Raji (cell line): Measurements from ENCODE around the gene WDR37.

ENCODE experiments used
- POLR2A ChIP-seq: IDR thresholded peaks from 2 replicates; pipeline ENCODE4 v1.6.1; 2011; ENCODE audit warnings: low read depth, low read length, control low read depth; ENCODE audit not compliant: insufficient read depth

Gene WDR37

GRCh38 chr10:1123198-1123597, 67.0 kb downstream of the WDR37 start:
- TF ChIP-seq POLR2A: no peak

- no peak for TF ChIP-seq POLR2A
These were observed 67.8 kb downstream of the WDR37 start for GRCh38 chr10:1123972-1124371.

- TF ChIP-seq POLR2A: no peak
These were observed 68.6 kb downstream of the WDR37 start for GRCh38 chr10:1124796-1125195.

GRCh38 chr10:1126461-1126860, 70.3 kb downstream of the WDR37 start:
- TF ChIP-seq POLR2A: no peak

- no peak for TF ChIP-seq POLR2A
These were observed 71.4 kb downstream of the WDR37 start for GRCh38 chr10:1127629-1128028.

- TF ChIP-seq POLR2A: no peak
These were observed 71.9 kb downstream of the WDR37 start for GRCh38 chr10:1128115-1128514.

GRCh38 chr10:1128649-1129048, 72.5 kb downstream of the WDR37 start:
- no peak for TF ChIP-seq POLR2A

- TF ChIP-seq POLR2A: no peak
These were observed 74.0 kb downstream of the WDR37 start for GRCh38 chr10:1130226-1130625.

GRCh38 chr10:1130995-1131790, 75.0 kb downstream of the WDR37 start:
- TF ChIP-seq POLR2A: no peak

GRCh38 chr10:1132584-1132983, 76.4 kb downstream of the WDR37 start:
- TF ChIP-seq POLR2A: no peak

GRCh38 chr10:1133495-1134045, 77.4 kb downstream of the WDR37 start:
- TF ChIP-seq POLR2A: no peak

GRCh38 chr10:1134156-1134555, 78.0 kb downstream of the WDR37 start:
- no peak for TF ChIP-seq POLR2A

GRCh38 chr10:1136268-1136667, 80.1 kb downstream of the WDR37 start:
- TF ChIP-seq POLR2A: no peak

- no peak for TF ChIP-seq POLR2A
These were observed 81.4 kb downstream of the WDR37 start for GRCh38 chr10:1137499-1138163.

- TF ChIP-seq POLR2A: no peak
These were observed 82.3 kb downstream of the WDR37 start for GRCh38 chr10:1138529-1138928.

GRCh38 chr10:1141261-1141660, 85.1 kb downstream of the WDR37 start:
- TF ChIP-seq POLR2A: no peak

- TF ChIP-seq POLR2A: no peak
These were observed 85.5 kb downstream of the WDR37 start for GRCh38 chr10:1141701-1142100.

GRCh38 chr10:1142596-1142995, 86.4 kb downstream of the WDR37 start:
- no peak for TF ChIP-seq POLR2A
